ENCODE measurements around the gene EIF2S2.
"Not testable (repeated sequence)": the region's sequence is repeated elsewhere in the genome, so short reads cannot be mapped to it uniquely, and the experiment has no call there.

GRCh38 chr20:34152073-34152472, 40.0 kb upstream of the EIF2S2 start:
- TF ChIP-seq POLR2A, CTCF (IDR thresholded peaks at IDR 0.05): not testable (repeated sequence)
